ENCODE measurements around the gene WDFY4.

WDFY4 gene

DNA sequence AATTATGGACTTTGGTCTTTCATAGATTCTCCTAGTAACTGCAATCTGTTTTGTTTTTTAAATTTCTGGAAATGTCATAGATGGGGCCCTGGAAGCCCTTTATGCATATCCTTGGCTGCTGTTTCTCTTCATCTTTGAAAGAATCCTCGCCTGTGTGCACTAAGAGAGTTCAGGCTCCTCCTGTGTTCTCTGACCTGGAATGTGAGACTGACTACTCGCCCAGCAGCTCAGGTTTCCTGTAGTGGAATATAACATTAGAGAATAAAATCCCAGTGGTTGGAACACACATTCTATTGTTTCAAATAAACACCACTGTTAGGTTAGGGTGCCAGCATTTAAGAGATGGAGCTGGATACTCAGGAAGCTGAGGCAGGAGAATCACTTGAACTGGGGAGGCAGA is 56.3 kb downstream of the WDFY4 start:
- Histone ChIP-seq H3K79me2 (no peaks in the 10 kb centered on the region), H3K9ac (no peak overlapping the region), H3K4me1 (no peaks in the 10 kb centered on the region), H3K4me2 (ENCODE audit: low read length) (no peak overlapping the region), H3K27ac (no peak overlapping the region), H3K4me3 (ENCODE audit: low read depth, low read length) (no peak overlapping the region), H3K9me3 (ENCODE audit: control insufficient read depth, low read length) (no peaks in the 10 kb centered on the region), H2AFZ (no peak overlapping the region), H3K27me3 (ENCODE audit: control insufficient read depth, insufficient read depth, low read length) (no peaks in the 10 kb centered on the region), H3K36me3 (ENCODE audit: control insufficient read depth, insufficient read depth, low read length) (no peaks in the 10 kb centered on the region)
- TF ChIP-seq, protein P1, sequence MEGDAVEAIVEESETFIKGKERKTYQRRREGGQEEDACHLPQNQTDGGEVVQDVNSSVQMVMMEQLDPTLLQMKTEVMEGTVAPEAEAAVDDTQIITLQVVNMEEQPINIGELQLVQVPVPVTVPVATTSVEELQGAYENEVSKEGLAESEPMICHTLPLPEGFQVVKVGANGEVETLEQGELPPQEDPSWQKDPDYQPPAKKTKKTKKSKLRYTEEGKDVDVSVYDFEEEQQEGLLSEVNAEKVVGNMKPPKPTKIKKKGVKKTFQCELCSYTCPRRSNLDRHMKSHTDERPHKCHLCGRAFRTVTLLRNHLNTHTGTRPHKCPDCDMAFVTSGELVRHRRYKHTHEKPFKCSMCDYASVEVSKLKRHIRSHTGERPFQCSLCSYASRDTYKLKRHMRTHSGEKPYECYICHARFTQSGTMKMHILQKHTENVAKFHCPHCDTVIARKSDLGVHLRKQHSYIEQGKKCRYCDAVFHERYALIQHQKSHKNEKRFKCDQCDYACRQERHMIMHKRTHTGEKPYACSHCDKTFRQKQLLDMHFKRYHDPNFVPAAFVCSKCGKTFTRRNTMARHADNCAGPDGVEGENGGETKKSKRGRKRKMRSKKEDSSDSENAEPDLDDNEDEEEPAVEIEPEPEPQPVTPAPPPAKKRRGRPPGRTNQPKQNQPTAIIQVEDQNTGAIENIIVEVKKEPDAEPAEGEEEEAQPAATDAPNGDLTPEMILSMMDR (IDR thresholded peaks at IDR 0.05) = no peak

DNA sequence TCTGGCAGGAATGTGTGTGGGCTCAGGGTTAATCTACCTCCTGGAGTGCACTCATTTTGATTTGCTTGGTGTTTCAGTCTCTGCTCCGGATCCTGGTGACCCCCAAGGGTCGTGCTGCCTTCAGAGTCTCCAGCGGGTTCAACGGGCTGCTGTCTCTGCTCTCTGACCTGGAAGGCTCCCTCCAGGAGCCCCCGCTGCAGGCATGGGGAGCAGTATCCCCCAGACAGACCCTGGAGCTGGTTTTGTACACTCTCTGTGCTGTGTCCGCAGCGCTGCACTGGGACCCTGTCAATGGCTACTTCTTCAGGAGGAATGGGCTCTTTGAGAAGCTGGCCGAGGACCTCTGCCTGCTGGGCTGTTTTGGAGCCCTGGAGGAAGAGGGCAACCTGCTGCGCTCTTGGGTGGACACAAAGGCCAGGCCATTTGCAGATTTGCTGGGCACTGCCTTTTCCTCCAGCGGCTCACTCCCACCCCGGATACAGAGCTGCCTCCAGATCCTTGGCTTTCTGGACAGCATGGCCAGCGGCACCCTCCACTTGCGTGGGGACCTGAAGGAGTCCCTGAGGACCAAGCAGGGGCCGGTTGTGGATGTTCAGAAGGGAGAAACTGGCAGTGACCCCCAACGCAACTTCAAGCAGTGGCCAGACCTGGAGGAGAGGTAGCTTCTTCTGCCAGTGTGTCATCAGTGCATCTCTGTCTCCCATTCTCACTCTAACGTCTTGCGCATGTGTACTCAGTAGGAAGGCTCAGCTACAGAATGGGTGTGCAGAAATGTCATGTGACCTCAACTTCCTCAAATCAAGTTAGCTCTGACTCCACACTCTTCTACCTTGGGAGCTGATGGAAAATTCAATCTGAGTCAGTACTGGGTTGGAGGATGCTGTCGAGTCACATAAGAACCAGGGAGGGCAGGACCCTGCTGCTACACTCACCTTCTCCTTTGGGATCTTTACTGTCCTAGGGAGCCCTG is 58.5 kb downstream of the WDFY4 start:
- Histone ChIP-seq H3K36me3 (ENCODE audit: control insufficient read depth, insufficient read depth, low read length) (no peaks in the 10 kb centered on the region), H3K27ac (no peak overlapping the region), H3K79me2 (no peaks in the 10 kb centered on the region), H3K4me1 (no peaks in the 10 kb centered on the region), H3K4me2 (ENCODE audit: low read length) (no peak overlapping the region), H3K27me3 (ENCODE audit: control insufficient read depth, insufficient read depth, low read length) (no peaks in the 10 kb centered on the region), H3K9ac (no peak overlapping the region), H2AFZ (no peak overlapping the region), H3K4me3 (ENCODE audit: low read depth, low read length) (no peak overlapping the region), H3K9me3 (ENCODE audit: control insufficient read depth, low read length) (no peaks in the 10 kb centered on the region)
- TF ChIP-seq, protein P1 (IDR thresholded peaks at IDR 0.05) = no peak

DNA sequence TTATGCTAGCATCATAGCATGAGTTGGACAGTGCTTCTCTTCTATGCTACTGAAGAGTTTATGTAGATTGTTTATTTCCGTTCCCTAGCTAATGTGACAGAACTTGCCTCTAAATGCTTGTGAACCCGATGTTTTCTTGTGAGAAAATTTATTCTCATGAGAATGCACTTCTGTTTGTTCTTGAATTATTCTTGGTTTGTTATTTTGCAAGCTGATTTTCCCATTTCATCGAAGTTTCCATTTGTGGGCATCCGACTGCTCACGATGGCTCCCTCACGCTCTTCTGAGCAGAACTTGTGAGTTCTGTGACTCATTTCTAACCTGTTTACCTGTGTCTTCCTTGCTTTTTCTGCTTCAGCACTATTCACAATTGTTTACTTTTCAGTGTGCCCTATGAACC is 59.9 kb downstream of the WDFY4 start:
- Histone ChIP-seq H3K27me3 (ENCODE audit: control insufficient read depth, insufficient read depth, low read length) (no peaks in the 10 kb centered on the region), H3K36me3 (ENCODE audit: control insufficient read depth, insufficient read depth, low read length) (no peaks in the 10 kb centered on the region), H3K27ac (no peak overlapping the region), H3K79me2 (no peaks in the 10 kb centered on the region), H3K4me3 (ENCODE audit: low read depth, low read length) (no peak overlapping the region), H3K9me3 (ENCODE audit: control insufficient read depth, low read length) (no peaks in the 10 kb centered on the region), H2AFZ (no peak overlapping the region), H3K4me2 (ENCODE audit: low read length) (no peak overlapping the region), H3K4me1 (no peaks in the 10 kb centered on the region), H3K9ac (no peak overlapping the region)
- TF ChIP-seq, protein P1 (IDR thresholded peaks at IDR 0.05) = no peak

DNA sequence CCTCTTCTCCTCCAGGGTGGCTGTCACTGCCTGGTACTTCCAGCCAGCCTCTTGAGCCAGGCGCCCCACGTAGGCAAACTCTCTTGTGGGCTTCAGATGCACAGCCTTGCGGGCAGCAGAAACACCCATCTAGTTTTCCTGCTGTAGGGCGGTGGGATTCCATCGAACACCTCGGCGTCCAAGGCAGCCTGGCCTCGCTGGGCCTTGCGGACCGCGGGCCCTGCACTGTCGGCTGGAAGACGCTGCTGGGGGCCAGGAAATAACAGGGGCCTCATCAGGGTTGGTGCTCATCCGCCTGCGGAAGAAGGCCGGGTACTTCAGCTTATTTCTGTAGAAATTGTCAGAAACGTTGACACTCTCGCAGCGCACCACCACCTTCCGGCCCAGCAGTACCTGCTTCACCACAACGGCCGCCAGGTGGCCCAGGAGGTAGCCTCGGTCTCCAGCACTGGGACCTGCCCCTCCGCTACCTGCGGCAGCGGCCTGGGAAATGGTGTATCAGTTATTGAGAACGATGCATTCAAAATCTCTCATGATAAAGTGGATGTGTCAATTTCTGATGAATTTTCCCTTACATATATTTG is 61.1 kb downstream of the WDFY4 start:
- Histone ChIP-seq H2AFZ (no peak overlapping the region), H3K4me2 (ENCODE audit: low read length) (no peak overlapping the region), H3K4me1 (no peaks in the 10 kb centered on the region), H3K79me2 (no peaks in the 10 kb centered on the region), H3K9me3 (ENCODE audit: control insufficient read depth, low read length) (no peaks in the 10 kb centered on the region), H3K4me3 (ENCODE audit: low read depth, low read length) (no peak overlapping the region), H3K36me3 (ENCODE audit: control insufficient read depth, insufficient read depth, low read length) (no peaks in the 10 kb centered on the region), H3K27me3 (ENCODE audit: control insufficient read depth, insufficient read depth, low read length) (no peaks in the 10 kb centered on the region), H3K27ac (no peak overlapping the region), H3K9ac (no peak overlapping the region)
- TF ChIP-seq, protein P1 (IDR thresholded peaks at IDR 0.05) = no peak
